NCI-H345 (cell line): ENCODE data around the gene GADD45B.
"Not testable (repeated sequence)": the region's sequence is repeated elsewhere in the genome, so short reads cannot be mapped to it uniquely, and the experiment has no call there.

Experiments
- DNase-seq: peaks from one replicate; lab custom pipeline; 2025; lab: John Stamatoyannopoulos, UW

Gene GADD45B

GRCh38 chr19:2469102-2469914 is 6.6 kb upstream of the GADD45B start:
- no peak for DNase-seq

GRCh38 chr19:2469915-2470200 is 6.1 kb upstream of the GADD45B start:
- DNase-seq: not testable (repeated sequence)

- DNase-seq: peak; percentile 78
Measured at GRCh38 chr19:2474232-2475017, 1.5 kb upstream of the GADD45B start.

- peak; percentile 47 for DNase-seq
Measured at GRCh38 chr19:2475018-2475701, 767 bp upstream of the GADD45B start.

- peak; percentile 37 for DNase-seq
Measured at GRCh38 chr19:2476451-2477140, 669 bp downstream of the GADD45B start.

GRCh38 chr19:2477141-2477710 is 1.3 kb downstream of the GADD45B start:
- peak; percentile 53 for DNase-seq

GRCh38 chr19:2477732-2478191 is 1.8 kb downstream of the GADD45B start:
- no peak for DNase-seq

GRCh38 chr19:2478278-2478755 is 2.4 kb downstream of the GADD45B start:
- DNase-seq: peak; percentile 51

GRCh38 chr19:2478756-2479555 is 3.0 kb downstream of the GADD45B start:
- DNase-seq: no peak

- no peak for DNase-seq
Measured at GRCh38 chr19:2479556-2480194, 3.7 kb downstream of the GADD45B start.

GRCh38 chr19:2481466-2481865 is 5.5 kb downstream of the GADD45B start:
- no peak for DNase-seq

- no peak for DNase-seq
Measured at GRCh38 chr19:2482354-2483038, 6.6 kb downstream of the GADD45B start.

- DNase-seq: no peak
Measured at GRCh38 chr19:2483084-2483483, 7.2 kb downstream of the GADD45B start.

GRCh38 chr19:2483484-2484151 is 7.7 kb downstream of the GADD45B start:
- no peak for DNase-seq

- DNase-seq: no peak
Measured at GRCh38 chr19:2484178-2484937, 8.4 kb downstream of the GADD45B start.

GRCh38 chr19:2485428-2485827 is 9.5 kb downstream of the GADD45B start:
- no peak for DNase-seq

GRCh38 chr19:2487090-2487489 is 11.2 kb downstream of the GADD45B start:
- no peak for DNase-seq

GRCh38 chr19:2487842-2488241 is 11.9 kb downstream of the GADD45B start:
- no peak for DNase-seq
